Stomach (tissue), 9 donors: ENCODE measurements around the gene VWA8. TPM values are rescaled to one million over a fixed set of nuclear protein-coding genes. Genes with fewer than 3 reads are reported as not detected.
A peak's percentile ranks its signal among the peaks of the same experiment; 100 is the strongest.

Experiments
- DNase-seq, 2 donors: peaks; one replicate each; pipeline versions ENCODE4 v3.0.0 to v3.0.0-alpha.2; 2013 to 2019
- H3K27ac ChIP-seq, 5 donors: fragments of 200-600 bp in 4 of 5; sonication (generic) in 4 of 5; one replicate each; pipeline ENCODE4 v1.5.1; 2013 to 2019; ENCODE audit warnings: mild to moderate bottlenecking in 1 of 5, moderate library complexity in 1 of 5
- H3K27me3 ChIP-seq, 3 donors: fragments of 200-600 bp; sonication (generic); one replicate each; pipeline ENCODE4 v1.5.1; 2017 to 2019; ENCODE audit warnings: mixed run types in 1 of 3
- H3K36me3 ChIP-seq, 4 donors: fragments of 200-600 bp; sonication (generic); 1 replicate in 3 of 4; 2 replicates in 1 of 4; pipeline ENCODE4 v1.5.1; 2016 to 2019
- H3K4me1 ChIP-seq, 4 donors: fragments of 200-600 bp; sonication (generic); one replicate each; pipeline ENCODE4 v1.5.1; 2016 to 2019
- H3K4me3 ChIP-seq, 4 donors: fragments of 200-600 bp; sonication (generic) in 3 of 4; one replicate each; pipeline ENCODE4 v1.5.1; 2016 to 2019; ENCODE audit warnings: mild to moderate bottlenecking in 1 of 4
- H3K9me3 ChIP-seq, 4 donors: fragments of 200-600 bp; sonication (generic); one replicate each; pipeline ENCODE4 v1.5.1; 2016 to 2019
- EP300 ChIP-seq: sonication (generic); formaldehyde crosslinking; IDR thresholded peaks from one replicate; pipeline ENCODE4 v1.6.1; 2017; ENCODE audit warnings: antibody characterized with exemption
- POLR2A ChIP-seq, 4 donors: fragments of 450-650 bp; IDR thresholded peaks; one replicate each; pipeline ENCODE4 v1.6.1; 2016; ENCODE audit warnings: antibody characterized with exemption in 4 of 4, control low read depth in 2 of 4, mild to moderate bottlenecking in 1 of 4, moderate library complexity in 1 of 4
- POLR2AphosphoS5 ChIP-seq, 3 donors: sonication (generic); formaldehyde crosslinking; IDR thresholded peaks; one replicate each; pipeline ENCODE4 v1.6.1; 2016; ENCODE audit warnings: antibody characterized with exemption in 3 of 3
- WGBS, 5 donors: extraction: QIAGEN DNeasy Blood & Tissue Kit in 3 of 5; methylation state at CpG; one replicate each; pipeline versions ENCODE4 v1.1.5 to v1.1.7; 2013 to 2018; 5-methylcytosine and 5-hydroxymethylcytosine counted together
- intact Hi-C: fragments of 100-400 bp; cut with DNase I; formaldehyde crosslinking; loops from one replicate; pipeline ENCODE4 v1.15.1; 2023; ENCODE audit warnings: low total_unique reads
- polyA plus RNA-seq, 3 donors: library from polyadenylated mRNA; stranded (reverse); fragments of 200-250 nt; gene quantifications; one replicate each; pipeline ENCODE4 v1.2.3, GENCODE V29; 2013
- total RNA-seq, 5 donors: library from RNA; depleted of rRNA; stranded (reverse); fragments of >200 nt; gene quantifications; one replicate each; pipeline versions ENCODE4 v1.1.0 to v1.2.3, GENCODE V29; 2014 to 2016
- TF ChIP-seq, protein P1 (sequence below), 7 experiments: fragments of 450-650 bp in 4 of 7; fragments of 200-600 bp in 3 of 7; sonication (generic) in 3 of 7; IDR thresholded peaks; one replicate each; pipeline ENCODE4 v1.5.1; 2016 to 2019; ENCODE audit warnings: antibody characterized with exemption in 7 of 7, control low read depth in 2 of 7, mild to moderate bottlenecking in 1 of 7
- donor health status: healthy with polysubstance abuse.
- donor health status: Bipolar disorder and iron deficiency.
- donor health status: healthy.

Gene VWA8
- total and polyA plus RNA-seq, 8 donors, result 3.3 to 99.2 (median 25.4) TPM

DNA sequence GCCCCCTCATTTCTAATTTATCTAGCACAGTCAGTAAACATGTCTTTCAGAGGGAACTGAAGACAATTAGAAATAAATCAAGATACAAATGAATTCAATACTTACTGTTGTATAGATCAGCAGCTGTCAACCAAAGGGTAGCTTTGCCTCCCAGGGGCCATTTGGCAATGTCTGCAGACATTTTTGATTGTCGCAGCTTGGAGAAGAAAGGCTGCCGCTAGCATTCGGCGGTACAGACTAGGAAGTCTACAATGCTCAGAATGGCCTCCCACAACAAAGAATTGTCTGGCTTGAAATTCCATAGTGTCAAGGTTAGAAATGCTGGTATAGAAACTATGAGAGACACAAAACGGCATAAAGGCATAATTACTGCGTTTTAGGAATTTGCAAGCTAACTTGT, 412.0 kb downstream of the VWA8 start:
- TF ChIP-seq POLR2A (IDR thresholded peaks at IDR 0.05) (no peak), EP300 (no peak), POLR2AphosphoS5 (IDR thresholded peaks at IDR 0.05) (no peak)
- TF ChIP-seq, protein P1, sequence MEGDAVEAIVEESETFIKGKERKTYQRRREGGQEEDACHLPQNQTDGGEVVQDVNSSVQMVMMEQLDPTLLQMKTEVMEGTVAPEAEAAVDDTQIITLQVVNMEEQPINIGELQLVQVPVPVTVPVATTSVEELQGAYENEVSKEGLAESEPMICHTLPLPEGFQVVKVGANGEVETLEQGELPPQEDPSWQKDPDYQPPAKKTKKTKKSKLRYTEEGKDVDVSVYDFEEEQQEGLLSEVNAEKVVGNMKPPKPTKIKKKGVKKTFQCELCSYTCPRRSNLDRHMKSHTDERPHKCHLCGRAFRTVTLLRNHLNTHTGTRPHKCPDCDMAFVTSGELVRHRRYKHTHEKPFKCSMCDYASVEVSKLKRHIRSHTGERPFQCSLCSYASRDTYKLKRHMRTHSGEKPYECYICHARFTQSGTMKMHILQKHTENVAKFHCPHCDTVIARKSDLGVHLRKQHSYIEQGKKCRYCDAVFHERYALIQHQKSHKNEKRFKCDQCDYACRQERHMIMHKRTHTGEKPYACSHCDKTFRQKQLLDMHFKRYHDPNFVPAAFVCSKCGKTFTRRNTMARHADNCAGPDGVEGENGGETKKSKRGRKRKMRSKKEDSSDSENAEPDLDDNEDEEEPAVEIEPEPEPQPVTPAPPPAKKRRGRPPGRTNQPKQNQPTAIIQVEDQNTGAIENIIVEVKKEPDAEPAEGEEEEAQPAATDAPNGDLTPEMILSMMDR (IDR thresholded peaks at IDR 0.05), result no peak
- DNase-seq, result no peak
- Histone ChIP-seq H3K36me3 (no peaks in the 10 kb centered on the region), H3K4me1 (peaks cover 0 to 8% (median 3%) of the 10 kb centered on the region in 4 donors), H3K27me3 (no peaks in the 10 kb centered on the region), H3K27ac (no peak overlapping the region), H3K9me3 (no peaks in the 10 kb centered on the region), H3K4me3 (no peak overlapping the region)
- intact Hi-C loops, result no loop called here
- WGBS, 5 donors, result 88 to 97% (median 95%) methylated on average over 6 of the region's 6 CpGs

DNA sequence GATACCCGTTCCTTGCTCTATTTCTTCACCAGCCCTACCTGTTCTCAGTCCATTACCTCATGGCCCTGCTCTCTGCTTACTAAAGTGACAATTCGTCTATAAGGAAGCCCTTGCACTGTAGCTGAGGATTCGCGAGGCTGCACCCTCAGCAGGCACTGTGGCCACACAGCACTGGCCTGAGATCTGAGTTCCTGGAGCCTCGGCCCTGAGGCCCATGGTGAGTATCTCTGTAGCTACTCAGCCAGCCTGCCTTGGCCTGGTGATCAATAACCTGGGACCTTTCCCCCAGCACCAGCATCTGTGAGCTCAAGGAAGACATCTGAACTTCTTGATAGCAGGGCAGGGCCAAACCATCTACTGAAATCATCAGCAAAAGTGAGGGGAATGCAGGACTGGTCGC, 412.9 kb downstream of the VWA8 start:
- intact Hi-C loops, result no loop called here
- 76 to 84% (median 78%) methylated on average over 6 of the region's 6 CpGs for WGBS, 5 donors
- no peaks in the 10 kb centered on the region for H3K36me3 ChIP-seq
- peaks cover 0 to 8% (median 3%) of the 10 kb centered on the region in 4 donors for H3K4me1 ChIP-seq
- H3K9me3 ChIP-seq, result no peaks in the 10 kb centered on the region
- no peaks in the 10 kb centered on the region for H3K27me3 ChIP-seq
- TF ChIP-seq, protein P1 (IDR thresholded peaks at IDR 0.05), result no peak
- TF ChIP-seq POLR2AphosphoS5 (IDR thresholded peaks at IDR 0.05) (no peak), EP300 (no peak), POLR2A (IDR thresholded peaks at IDR 0.05) (no peak)
- no peak for DNase-seq
- H3K27ac ChIP-seq, result peak overlapping the region in 4 of 5 donors; percentile 9 to 42 (median 34)
- no peak overlapping the region for H3K4me3 ChIP-seq

DNA sequence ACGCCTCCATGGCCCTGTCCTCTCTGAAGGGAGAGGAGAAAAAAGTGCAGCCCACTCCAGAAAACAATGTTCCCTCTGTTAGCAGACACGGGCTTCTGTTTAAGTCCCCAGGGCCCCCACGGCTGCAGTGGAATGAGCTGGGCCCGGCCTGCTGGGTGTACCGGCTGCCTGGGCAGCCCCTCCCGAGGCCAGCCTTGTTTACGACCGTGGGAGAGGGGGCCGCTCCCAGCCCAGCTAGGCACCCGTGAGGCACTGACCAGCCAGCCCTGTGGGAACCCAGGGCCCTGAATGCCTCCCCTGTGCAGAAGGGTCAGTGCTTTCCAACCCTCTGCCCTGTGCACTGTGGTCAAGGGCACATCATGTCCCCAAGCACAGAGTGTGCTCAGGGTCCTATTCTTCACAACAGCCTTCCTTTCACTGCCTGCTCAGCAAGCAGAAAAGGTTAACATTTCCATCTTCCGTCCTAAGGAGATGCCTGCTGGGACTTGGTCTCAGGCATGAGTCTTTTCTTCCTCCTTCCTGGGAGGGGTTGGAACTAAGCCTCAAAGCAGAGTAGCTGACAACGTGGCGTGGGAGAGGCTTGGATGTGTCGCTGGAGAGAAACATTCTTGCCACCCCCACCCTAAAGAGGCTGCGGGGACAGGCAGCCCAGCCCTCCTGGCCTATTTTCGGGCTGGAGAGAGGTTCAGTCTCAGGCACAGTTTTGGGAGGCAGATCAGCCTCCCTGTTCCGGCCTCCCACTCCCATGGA, 413.5 kb downstream of the VWA8 start:
- Histone ChIP-seq H3K4me1 (peaks cover 0 to 8% (median 3%) of the 10 kb centered on the region in 4 donors), H3K27ac (peak overlapping the region in 4 of 5 donors; percentile 9 to 42 (median 34)), H3K27me3 (no peaks in the 10 kb centered on the region), H3K4me3 (no peak overlapping the region), H3K9me3 (no peaks in the 10 kb centered on the region), H3K36me3 (no peaks in the 10 kb centered on the region)
- TF ChIP-seq POLR2AphosphoS5 (IDR thresholded peaks at IDR 0.05) (peak in 1 of 3 donors; percentile 40), POLR2A (IDR thresholded peaks at IDR 0.05) (no peak), EP300 (peak; percentile 22)
- TF ChIP-seq, protein P1 (IDR thresholded peaks at IDR 0.05), result no peak
- intact Hi-C loops, result no loop called here
- peak in 1 of 2 donors; percentile 70 for DNase-seq
- WGBS, 5 donors, result 47 to 57% (median 56%) methylated on average over 12 to 17 of the region's 17 CpGs

DNA sequence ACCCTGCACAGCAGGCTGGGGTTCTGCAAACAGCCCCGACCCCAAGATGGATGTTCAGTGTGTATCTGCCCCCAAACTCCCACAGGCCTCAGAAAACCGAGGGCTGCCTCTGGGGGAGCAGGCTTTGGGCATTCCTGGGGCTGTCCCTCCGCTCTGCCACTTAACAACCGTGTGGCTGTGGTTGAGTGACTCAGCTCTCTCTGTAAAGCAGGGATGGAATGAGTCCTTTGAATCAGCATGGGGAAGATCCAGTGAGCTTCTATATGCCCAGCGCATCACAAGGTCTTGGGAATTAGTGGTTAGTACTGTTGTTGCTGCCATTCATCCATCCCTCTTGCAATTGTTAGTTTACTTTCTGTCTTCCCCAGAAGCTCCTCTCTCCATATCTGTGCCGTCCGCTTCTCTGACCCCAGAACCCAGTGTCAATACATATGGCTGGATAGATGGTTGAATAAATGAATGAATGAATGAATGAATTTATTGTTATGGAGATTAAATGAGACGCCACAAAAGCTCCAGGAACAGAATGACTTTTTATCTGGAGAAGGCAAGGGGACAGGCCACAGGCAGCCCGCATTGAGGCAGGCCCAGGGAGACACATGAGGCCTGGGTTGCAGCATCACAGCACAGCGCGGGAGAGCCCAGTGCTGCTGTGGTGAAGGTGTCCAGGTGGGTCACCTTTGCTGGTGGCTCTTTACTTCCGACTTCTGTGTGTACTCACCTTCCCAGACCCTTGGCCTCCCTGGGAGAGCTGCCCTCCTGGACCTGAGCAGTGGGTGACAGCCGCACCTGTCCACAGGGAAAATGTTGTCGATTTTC, 414.3 kb downstream of the VWA8 start:
- WGBS, 5 donors, result 77 to 87% (median 84%) methylated on average over 13 to 14 of the region's 14 CpGs
- TF ChIP-seq, protein P1 (IDR thresholded peaks at IDR 0.05), result no peak
- no peak for TF ChIP-seq EP300
- TF ChIP-seq POLR2A (IDR thresholded peaks at IDR 0.05), result no peak
- TF ChIP-seq POLR2AphosphoS5 (IDR thresholded peaks at IDR 0.05), result no peak
- Histone ChIP-seq H3K4me3 (no peak overlapping the region), H3K27me3 (no peaks in the 10 kb centered on the region), H3K36me3 (no peaks in the 10 kb centered on the region), H3K4me1 (peaks cover 0 to 8% (median 3%) of the 10 kb centered on the region in 4 donors), H3K27ac (peak overlapping the region in 3 of 5 donors; percentile 11 to 42 (median 25)), H3K9me3 (no peaks in the 10 kb centered on the region)
- intact Hi-C loops, result no loop called here
- DNase-seq, result no peak
